ENCODE measurements around the gene STK32B.

DNA sequence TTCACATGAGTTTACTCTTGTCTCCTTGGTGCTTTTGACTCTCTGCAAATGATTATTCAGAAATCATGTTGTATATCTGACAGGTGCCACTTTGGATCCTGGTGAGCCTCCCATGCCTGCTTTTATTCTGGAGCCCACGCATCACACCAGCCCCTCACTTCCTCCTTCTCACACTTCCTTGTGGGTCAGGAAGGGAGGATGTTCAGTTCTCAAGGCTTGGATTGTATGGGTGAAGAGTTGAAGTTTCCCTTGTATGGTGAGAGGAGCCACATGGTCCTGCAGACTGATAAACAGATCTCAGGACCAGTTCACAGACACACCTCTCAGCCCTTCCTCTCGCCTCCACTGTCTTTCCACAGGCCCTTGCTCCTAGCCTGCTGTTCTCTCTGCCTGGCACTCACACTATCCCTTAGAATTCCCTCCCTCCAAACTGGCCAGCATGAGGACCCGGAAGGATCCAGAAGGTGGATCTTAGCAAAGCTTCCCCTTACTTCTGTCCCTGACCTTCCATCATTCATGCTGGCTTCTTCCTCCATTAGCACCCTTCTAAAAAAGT is 92.1 kb downstream of the STK32B start:
- no peak for TF ChIP-seq CTCF (conservative IDR thresholded peaks at IDR 0.05; ENCODE audit: low read depth, low read length)
- no peak for TF ChIP-seq EZH2 (IDR thresholded peaks at IDR 0.05; ENCODE audit: low read length, unreplicated experiment)
- TF ChIP-seq EZH2phosphoT487 (IDR thresholded peaks at IDR 0.05; ENCODE audit: borderline replicate concordance, low read length), result no peak
